Germinal center (tissue), 1 donor: ENCODE results near the gene NOSIP.

ENCODE experiments used
- DNase-seq: peaks from one replicate; pipeline ENCODE4 v3.0.0; 2012; ENCODE audit warnings: mixed read lengths, low spot score

The NOSIP gene

DNA sequence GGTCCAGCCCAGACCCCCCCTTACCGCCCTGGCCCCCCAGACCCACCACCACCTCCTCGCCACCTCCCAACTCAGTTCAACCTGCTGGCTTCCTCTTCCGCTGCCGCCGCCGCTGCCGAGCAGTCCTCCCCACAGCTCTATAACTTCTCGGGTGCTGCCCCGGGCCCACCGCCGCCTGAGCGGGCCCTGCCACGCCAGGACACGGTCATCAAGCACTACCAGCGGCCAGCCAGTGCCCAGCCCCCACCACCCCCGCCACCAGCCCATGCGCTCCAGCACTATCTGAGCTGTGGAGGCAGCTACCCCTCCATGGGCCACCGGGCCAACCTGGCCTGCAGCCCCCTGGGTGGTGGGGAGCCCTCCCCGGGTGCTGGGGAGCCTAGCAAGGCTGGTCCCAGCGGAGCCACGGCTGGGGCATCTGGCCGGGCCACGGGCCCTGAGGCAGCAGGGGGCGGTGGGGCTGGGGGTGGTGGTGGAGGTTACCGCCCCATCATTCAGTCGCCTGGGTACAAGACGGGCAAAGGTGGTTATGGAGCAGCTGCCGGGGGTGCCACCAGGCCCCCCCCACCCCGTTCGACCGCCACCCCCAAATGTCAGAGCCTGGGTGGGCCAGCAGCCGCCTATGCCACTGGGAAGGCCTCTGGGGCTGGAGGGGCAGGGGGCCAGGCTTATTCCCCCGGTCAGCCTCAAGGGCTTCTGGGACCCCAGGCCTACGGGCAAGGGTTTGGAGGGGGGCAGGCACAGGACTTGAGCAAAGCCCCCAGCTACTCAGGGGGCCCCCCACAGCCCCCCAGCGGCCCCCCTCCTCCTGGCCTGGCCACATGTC is 14.8 kb upstream of the NOSIP start:
- DNase-seq: no peak

DNA sequence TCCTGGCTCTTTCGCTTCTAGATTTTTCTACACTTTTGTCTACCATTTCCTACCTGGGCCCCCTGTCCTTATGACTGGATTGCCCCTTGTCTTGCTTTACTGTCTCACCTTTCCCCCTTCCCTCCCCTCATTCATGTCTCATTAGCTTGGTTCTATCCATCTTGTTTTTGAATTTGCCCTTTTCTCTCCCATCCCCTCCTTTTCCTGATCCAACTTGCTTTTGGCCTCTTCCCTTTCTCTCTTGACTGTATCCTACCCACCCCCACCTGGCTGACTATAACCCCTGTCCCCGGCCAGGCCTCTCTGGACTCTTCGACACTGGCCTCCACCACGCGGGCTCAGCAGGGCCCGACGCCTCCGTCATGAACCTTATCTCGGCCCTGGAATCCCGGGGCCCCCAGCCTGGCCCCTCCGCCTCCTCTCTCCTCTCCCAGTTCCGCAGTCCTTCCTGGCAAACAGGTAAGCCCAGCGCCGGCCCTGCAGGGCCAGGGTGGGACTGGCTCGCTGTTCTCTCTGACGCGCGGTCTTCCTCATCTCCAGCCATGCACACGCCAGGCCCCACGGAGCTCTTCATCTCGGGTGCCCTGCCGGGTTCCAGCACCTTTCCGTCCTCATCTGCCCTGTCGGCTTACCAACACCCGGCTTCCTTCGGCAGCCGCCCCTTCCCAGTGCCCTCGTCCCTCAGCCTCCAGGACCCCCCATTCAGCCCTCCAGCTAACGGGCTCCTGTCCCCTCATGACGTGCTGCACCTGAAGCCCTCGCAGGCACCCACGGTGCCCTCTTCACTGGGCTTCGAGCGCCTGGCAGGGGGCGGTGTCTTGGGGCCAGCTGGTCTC is 14.0 kb upstream of the NOSIP start:
- no peak for DNase-seq

DNA sequence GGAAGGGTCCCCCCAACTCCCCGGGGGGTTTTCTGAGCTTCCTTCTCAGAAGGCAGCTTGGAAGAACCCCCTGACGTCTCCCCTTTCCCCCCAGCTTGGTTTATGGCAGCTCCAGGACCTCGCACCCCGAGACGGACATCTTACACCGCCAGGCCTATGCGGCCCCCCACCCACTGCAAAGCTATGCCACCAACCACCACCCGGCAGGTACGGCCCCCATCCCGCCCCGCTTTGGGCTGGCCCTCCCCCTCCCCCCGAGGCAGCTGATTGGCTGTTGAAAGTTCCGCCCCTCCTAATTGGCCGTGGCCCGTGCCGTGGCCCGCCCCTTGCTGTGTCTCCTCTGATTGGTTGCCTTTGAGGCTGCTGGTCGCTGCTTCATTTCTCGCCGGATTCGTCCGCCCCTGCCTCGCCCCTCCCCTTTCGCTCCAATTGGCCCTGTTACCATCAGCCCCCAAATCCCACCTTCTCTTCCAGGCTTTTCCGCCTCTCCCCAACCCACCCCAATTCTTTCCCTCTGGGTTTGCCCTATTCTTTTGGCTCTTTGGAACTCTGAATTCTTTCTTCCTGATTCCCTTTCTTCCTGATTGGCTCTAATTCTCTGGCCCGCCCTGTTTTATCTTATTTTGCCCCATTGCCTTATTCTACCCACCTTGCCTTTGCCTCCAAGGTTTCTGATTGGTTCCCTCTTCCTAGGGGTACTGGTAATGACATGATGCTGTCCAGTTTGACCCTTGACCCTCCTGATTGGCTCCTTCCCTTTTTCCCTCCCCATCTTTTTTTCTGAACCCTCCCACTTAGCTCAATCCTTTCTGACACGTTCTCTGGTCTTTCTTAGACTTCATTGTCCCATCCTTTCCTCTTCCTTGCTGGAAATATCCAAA is 13.1 kb upstream of the NOSIP start:
- peak; percentile 100 for DNase-seq

DNA sequence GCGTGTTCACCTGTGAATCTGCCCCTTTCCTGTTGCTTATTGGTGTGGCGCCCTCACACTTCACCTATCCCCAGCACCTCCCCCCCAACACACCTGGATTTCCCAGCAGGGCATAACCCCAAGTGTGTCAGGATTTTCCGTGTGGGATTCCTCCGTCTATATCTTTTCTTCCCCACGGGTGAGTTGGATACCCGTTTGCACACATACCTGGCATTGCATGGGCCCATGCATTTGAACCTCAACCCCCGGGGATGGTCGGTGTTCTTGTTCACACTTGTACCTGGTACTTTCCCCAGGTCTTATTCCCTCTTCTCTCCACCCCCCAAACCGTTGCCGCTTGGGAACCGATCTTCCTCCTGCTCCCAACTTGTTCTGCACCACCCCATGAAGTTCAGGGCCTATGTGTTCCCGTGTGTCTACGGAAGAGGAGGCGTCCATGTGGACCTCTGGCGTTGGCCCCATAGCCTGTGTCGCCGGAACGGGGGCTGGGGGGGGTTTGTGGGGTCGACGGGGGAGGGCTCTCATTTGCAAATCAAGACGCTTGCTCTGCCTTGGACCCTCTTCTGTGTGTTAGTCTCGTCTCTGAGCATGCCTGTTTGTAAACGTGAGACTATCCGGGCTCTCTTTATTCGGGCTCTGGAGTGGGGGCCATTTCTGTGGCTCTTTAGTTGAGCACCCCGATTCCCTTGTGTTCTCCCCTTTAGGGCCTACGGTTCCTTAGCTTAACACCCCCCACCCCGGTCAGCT is 12.3 kb upstream of the NOSIP start:
- DNase-seq: peak; percentile 49

DNA sequence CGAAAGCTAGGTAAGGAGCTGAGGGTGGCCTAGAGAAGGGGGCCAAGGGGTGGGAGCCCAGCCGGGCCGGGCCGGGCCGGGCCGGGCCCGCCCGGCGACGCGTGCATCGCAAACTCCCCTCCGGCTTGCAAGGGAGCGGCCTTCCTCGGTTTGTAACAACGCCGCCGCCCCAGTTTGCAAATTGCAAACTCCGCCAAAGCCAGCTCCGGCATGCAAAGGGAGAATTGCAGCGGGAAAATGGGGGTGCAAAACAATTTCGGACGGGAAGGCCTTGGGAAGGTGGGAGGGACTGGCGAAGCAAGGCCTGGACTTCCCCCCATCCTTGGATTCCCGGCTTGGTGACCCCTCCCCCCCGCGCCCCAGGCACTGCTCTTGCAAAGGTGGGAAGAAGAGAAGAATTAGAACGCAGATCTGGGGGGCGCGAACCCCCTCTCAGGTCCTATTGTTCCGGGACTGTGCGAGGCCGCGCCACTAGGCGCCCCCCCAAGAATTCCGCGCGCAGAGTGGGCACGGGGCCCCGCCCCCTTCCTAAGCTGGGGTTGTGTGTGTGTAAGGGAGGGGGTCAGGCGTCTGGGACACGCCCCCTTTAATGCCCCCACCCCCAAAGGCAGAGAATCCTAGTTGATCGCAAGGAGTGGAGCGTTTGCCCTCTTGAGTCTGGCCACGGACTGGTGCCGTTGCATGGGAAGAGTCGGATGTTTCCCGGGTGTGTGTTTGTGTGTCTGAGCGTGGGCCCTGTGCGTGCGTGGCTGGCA is 11.6 kb upstream of the NOSIP start:
- DNase-seq: peak; percentile 62

DNA sequence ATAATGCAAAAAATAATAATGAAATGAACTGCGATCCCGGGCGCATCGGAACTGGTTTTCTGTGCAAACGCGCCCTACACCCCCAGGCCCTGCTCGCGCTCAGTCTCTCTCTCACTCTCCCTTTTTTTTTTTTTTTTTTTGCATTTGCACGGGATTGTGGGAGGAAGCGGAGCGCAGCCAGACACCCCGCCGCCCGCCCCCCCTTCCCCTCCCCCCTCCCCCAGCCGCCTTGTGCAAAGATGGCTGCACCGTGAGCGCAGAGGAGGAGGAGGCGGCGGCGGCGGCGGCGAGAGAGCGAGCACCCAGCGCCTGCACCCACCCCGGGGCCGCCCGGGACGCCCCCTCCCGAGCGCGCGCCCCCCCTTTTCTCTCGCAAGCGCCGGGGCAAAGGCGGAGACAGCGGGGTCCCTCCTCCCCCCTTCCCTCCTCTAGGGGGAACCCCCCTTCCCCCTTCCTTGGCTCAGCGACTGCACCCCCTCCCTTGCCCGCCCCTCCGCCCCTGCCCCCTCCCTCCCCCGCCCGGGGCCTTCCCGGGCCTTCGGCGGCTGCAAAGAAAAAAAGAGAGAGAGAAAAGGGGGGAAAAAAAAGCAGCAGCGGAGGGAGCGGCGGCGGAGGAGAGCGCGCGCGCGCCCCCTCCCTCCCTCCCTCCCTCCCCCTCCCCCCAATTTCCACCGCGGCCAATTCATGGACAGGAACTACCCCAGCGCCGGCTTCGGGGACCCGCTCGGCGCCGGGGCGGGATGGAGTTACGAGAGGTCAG is 10.8 kb upstream of the NOSIP start, which contains the start of gene PRR12:
PRR12 (plus strand) TSS at position 212 of the 760 bp plus-strand sequence; CDS start at position 685, 473 bp downstream.
- peak; percentile 85 for DNase-seq

DNA sequence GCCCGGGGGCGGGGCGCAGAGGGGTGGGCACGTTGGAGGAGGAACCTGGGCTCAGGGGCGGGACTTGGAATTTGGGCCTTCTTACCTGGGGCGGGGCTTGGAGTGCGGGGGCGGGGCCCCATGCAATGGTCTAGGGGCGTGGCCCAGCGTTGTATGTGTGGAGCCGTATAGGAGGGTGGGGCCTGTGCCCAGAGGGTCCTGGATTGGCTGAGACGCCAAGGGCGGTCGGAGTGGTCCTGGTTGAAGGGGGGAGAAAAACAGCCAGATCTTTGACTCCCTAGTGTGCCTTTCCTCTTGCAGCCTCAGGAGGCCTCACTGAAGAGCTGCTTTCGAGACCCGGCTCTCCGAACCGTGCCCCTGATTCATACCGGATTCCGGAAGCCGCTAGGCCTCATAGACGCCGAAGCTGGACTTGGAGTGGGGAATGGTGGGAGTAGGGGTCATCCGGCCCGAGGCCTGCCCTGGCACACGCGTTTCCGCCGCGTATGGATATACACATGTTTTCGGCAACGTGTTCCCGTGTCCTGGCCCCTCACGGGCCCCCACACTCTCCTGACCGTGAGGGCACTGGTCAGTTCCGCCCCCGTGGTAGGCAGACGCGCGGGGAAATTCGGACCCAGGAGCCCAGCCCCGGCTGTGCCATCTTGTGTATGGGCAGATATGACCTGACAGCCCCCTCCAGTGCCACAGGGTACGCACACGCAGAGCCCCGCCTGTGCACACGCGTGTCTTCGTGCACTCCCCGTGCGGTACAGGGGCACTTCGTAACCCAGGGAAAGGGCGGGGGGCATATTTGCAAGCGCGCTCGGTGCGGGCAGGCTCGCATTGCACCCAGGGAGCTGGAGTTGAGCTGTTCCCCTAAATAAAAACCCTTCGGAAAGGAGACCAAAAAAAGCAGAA is 10.0 kb upstream of the NOSIP start:
- peak; percentile 97 for DNase-seq

DNA sequence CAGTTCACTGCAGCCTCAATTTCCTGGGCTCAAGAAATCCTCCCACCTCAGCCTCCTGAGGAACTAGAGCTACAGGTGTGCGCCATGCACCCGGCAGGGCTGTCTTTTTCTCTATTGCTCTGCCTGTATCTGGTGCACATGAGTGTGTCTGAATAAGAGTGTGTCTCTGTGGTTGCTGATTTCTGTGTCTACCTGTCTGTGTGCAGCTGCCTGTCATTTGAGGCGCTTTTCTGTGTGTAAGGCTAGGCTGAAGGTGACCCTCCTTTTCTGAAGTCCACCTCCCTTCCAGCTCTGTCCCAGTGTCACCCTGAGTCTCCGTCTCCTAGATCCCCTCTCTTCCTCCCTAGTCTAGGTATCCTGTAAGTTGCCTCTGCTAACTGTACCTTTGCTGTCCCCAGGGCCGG is 9.1 kb upstream of the NOSIP start:
- no peak for DNase-seq

DNA sequence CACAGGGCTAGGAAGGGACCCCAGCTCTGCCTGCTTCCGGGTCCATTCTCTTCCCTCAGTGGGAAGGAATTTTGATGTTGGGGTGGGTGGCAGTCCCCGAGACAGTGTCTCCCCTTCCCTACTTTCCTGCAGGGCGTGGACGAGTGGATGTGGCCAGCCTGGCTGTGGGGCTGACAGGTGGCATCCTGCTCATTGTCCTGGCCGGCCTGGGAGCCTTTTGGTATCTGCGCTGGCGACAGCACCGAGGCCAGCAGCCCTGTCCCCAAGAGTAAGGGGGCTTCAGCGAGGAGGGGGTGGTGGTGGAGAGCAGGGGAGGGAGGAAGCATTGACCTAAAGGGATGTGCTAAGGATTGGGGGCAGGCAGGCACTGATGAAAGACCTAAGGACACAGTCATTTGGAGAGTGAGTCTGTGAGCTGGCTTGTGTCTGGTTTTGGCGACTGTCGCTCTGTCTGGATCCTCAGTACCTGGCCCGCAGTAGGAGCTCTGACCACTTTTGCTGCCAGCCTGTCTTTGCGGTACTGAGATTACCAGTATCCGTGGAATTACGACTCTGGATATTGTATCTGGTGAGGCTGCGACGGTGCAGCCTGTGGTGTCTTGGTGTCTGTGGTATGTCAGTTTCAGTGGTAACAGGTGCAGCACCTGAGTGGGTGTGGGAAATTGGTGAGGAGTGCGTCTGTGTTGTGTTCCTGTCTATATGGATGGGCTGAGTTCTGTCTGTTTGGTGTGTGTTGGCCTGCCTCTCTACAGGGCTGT is 8.2 kb upstream of the NOSIP start:
- DNase-seq: no peak

DNA sequence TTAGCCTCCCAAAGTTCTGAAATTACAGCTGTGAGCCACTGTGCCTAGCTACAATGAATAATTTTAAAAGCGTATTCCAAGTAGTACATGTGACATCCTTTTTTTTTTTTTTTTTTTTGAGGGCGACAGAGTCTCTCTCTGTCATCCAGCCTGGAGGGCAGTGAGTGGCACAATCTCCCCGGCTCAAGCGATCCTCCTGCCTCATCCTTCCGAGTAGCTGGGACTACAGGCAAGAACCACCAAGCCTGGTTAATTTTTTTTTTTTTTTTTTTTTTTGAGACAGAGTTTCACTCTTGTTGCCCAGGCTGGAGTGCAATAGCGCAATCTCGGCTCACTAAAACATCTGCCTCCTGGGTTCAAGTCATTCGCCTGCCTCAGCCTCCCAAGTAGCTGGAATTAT is 6.9 kb upstream of the NOSIP start:
- DNase-seq: no peak

DNA sequence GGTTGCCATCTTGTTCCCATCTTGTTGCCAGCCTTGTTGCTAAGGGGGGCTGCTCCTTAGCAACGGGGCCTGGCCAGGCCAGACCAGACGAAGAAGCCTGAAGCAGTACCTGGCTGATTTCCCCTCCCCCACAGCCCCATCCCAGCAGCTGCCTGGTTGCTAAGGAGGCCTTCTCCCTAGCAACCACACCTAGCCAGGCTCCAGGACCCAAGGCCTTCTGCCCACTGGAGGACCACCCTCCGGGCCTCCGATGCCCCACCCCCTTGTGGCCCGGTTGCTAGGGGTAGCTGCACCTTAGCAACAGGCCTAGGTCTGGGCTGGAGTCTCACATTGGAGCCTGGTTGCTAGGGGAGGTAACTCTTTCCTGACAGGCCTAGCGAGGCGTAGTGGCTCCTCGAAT is 4.7 kb upstream of the NOSIP start:
- no peak for DNase-seq

DNA sequence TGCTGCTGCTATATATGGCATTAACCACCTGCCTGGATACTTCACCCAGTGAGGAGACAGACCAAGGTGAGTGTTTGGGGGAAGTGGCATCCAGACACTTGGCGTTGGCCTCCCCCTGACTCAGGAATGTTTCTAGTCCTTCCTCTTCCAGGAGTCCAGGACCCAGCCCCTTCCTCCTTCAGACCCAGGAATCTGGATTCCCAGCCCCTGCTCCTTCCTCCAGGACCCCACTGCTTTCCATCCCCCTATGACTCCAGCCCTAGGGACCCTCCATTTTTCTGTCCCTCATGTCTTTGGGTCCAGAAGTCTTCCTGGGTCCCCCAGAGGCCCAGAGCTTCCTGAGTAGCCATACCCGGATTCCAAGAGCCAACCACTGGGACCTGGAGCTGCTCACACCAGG is 2.9 kb upstream of the NOSIP start:
- DNase-seq: no peak

DNA sequence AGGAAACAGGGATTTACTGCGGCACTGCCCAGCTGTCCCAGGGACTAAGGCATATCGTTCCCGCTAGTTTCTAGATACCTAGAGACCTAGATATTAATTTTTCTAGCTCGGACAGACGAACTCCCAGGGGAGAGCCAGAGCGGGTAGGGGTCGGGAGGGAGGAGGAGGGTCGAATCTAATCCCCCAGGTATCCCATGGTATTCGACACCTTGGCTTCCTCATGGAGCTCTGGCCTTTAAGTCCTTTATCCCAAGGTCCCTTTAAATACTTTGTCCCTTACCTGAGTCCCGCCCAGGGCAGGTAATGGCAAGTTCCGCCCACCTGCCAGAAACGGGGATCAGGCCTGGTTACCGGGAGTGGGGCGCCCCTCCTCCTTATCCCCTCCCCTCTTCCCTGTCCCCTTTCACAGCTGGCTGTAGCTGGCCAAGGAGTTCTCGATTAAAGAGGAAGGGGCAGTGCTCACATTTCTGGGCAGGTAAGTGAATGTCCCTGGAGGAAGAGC is 702 bp upstream of the NOSIP start, which contains the start of gene PRRG2:
PRRG2 (plus strand) TSS at position 310 of the 502 bp plus-strand sequence. CDS start 1,904 bp downstream, outside the sequence.
- DNase-seq: no peak

DNA sequence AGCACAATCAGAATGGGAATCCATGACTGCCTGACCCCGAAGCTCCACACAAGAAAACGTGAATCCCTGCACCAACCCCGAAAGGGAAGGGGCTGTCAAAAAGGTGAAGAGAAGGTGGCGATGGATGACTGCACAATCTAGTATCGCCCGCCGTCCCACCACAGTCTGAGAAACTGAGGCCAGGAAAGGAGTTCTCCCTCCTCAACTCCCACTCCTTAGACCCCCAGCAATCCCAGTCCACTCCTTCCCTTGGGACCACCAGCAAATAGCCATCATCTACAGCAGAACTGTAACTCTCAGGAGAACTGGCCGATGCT is 451 bp downstream of the NOSIP start:
- DNase-seq: no peak

DNA sequence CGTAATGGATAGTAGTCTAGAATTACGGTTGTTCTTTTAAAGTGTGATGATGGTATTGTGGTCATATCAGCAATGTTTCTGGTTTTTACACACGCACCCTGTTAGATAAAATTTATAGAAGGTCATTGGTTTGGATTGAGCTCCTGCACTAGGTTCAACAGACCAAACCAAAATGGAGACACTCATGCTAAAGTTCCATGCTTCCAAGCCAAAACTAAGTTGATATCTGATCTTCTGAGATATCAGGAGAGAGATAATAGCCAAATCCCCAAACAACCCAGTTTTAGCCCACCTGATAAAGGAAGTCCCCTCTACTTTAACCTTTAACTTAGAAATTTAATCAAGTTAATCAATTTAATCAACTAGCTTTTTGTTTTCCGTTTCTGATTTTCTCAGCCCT is 1.2 kb downstream of the NOSIP start:
- DNase-seq: no peak

DNA sequence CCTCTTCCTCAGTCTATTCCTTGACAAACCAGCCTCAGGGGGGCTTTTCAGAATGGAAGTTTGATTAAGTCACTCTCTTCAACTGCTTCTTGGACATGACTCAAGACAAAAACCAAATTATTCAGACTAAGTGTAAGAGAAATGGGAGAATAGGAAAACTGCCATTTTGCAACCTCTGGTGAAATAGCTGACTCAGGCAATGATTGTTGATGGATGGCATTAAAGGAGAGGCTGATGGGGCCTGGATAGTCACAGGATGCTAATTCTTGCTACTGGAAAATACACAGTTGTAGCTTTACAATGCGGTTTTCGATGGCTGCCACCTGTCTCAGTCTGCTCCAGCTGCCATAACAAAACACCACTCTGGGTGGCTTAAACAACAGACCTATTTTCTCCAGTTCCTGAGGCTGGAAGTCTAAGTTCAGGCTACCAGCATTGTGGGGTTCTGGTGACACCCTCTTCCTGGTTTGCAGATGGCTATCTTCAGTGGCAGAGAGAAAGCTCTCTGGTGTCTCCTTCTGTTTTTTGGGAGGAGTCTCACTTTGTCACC is 6.1 kb downstream of the NOSIP start:
- no peak for DNase-seq

DNA sequence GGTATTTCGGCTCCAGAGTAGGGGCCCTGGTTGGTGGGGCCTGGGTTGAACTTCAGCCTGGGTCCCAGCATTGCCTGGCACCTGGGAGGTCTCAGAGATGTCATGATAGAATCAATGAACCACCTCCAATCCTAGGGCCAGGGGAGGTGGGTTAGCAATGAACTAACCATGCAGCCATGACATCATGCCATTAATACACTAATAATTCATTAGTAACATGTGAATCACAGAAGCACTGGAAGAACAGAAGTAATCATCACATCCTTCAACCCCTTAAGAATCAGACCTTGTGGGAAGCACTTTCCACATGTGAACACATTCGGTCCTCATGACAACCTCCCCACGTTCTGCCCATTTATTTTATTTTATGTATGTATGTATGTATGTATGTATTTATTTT is 6.9 kb downstream of the NOSIP start:
- DNase-seq: no peak

DNA sequence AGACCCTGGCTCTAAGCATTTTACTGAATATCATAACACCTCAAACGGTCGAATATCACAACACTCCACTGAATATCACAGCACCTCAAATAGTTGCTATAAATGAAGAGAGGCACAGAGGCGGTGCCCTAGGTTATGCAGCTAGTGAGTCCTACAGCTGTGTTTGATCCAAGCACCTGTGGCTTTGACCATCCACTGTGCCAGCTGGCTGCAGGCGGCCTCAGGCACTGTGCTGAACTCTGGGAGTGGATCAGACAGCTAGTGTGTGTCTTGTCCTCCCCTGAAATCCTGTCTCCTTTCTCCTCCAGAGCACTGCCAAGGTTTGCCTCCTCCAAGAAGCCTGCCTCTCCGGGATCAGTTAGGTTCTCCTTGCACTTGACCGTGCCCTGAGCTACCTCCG is 7.3 kb downstream of the NOSIP start:
- no peak for DNase-seq
